Gastrocnemius medialis (tissue), 4 donors: Measurements from ENCODE around the gene PLD3. TPM values are rescaled to one million over a fixed set of nuclear protein-coding genes. Genes with fewer than 3 reads are reported as not detected.

ENCODE experiments used
- ATAC-seq, 2 donors: fragments of 150-250 bp; one replicate each; pipeline ENCODE4 v1.9.1; 2016
- DNase-seq, 2 donors: peaks; one replicate each; pipeline ENCODE4 v3.0.0-alpha.2; 2019
- H3K27ac ChIP-seq, 4 donors: fragments of 200-600 bp; sonication (generic); 1 replicate in 1 of 4; 2 replicates in 3 of 4; pipeline ENCODE4 v1.5.1; 2016 to 2018; ENCODE audit warnings: mild to moderate bottlenecking in 2 of 4, moderate library complexity in 1 of 4
- H3K27me3 ChIP-seq, 3 donors: fragments of 200-600 bp; sonication (generic) in 2 of 3; 1 replicate in 1 of 3; 2 replicates in 2 of 3; pipeline versions ENCODE4 v1.5.1 to v1.6.0; 2016 to 2019; ENCODE audit warnings: mild to moderate bottlenecking in 1 of 3, moderate library complexity in 1 of 3
- H3K36me3 ChIP-seq, 2 donors: fragments of 200-600 bp; sonication (generic) in 1 of 2; one replicate each; pipeline ENCODE4 v1.5.1; 2017 to 2018
- H3K4me1 ChIP-seq, 2 donors: fragments of 200-600 bp; sonication (generic) in 1 of 2; one replicate each; pipeline ENCODE4 v1.5.1; 2016 to 2017; ENCODE audit warnings: mild to moderate bottlenecking in 2 of 2
- H3K4me3 ChIP-seq, 4 donors: fragments of 200-600 bp; sonication (generic) in 3 of 4; 1 replicate in 1 of 4; 2 replicates in 3 of 4; pipeline ENCODE4 v1.5.1; 2016 to 2019; ENCODE audit warnings: mild to moderate bottlenecking in 2 of 4
- H3K9me3 ChIP-seq, 3 donors: fragments of 200-600 bp; sonication (generic) in 2 of 3; 1 replicate in 1 of 3; 2 replicates in 2 of 3; pipeline ENCODE4 v1.5.1; 2016 to 2019
- CTCF ChIP-seq, 5 experiments: fragments of 450-650 bp in 3 of 5; fragments of 200-600 bp in 2 of 5; sonication (generic) in 2 of 5; IDR thresholded peaks in 4 of 5; conservative IDR thresholded peaks in 1 of 5; 1 replicate in 4 of 5; 2 replicates in 1 of 5; pipeline ENCODE4 v1.5.1; 2016 to 2019; ENCODE audit warnings: antibody characterized with exemption in 5 of 5, mild to moderate bottlenecking in 3 of 5, moderate library complexity in 3 of 5
- POLR2A ChIP-seq, 2 donors: fragments of 450-650 bp; IDR thresholded peaks; one replicate each; pipeline ENCODE4 v1.6.1; 2017; ENCODE audit warnings: antibody characterized with exemption in 2 of 2, mild to moderate bottlenecking in 2 of 2, moderate library complexity in 2 of 2
- in situ Hi-C, 4 donors: fragments of 200-750 bp; cut with MboI; loops; one replicate each; pipeline versions ENCODE4 v1.15.0 to v1.8.0; 2017; ENCODE audit warnings: low sequenced_read_pairs in 4 of 4
- intact Hi-C: fragments of 100-400 bp; cut with DNase I; formaldehyde crosslinking; loops from one replicate; pipeline ENCODE4 v1.15.1; 2023; ENCODE audit warnings: low total_unique reads
- total RNA-seq, 4 donors: library from RNA; depleted of rRNA; stranded (reverse); fragments of >200 nt; gene quantifications; one replicate each; pipeline versions ENCODE4 v1.1.0 to v1.2.3, GENCODE V29; 2016

Gene PLD3
- total RNA-seq, 4 donors from 2014 or later, result 136 to 198 (median 190) TPM

GRCh38 chr19:40363069-40363468, 14.6 kb downstream of the PLD3 start:
- Histone ChIP-seq H3K36me3 (peaks cover 0 to 13% of the 10 kb centered on the region in 2 donors), H3K4me1 (peaks cover 7 to 8% of the 10 kb centered on the region in 2 donors), H3K9me3 (no peaks in the 10 kb centered on the region), H3K4me3 (no peak overlapping the region), H3K27ac (no peak overlapping the region), H3K27me3 (no peaks in the 10 kb centered on the region)
- TF ChIP-seq CTCF (IDR thresholded peaks at IDR 0.05 in 4 of 5, conservative IDR thresholded peaks at IDR 0.05 in 1 of 5) (no peak), POLR2A (IDR thresholded peaks at IDR 0.05) (no peak)
- no peak for ATAC-seq
- no peak for DNase-seq
- intact Hi-C loops (no loop called here), in situ Hi-C loops (no loop called here)

GRCh38 chr19:40365010-40365409, 16.5 kb downstream of the PLD3 start:
- TF ChIP-seq CTCF (IDR thresholded peaks at IDR 0.05 in 4 of 5, conservative IDR thresholded peaks at IDR 0.05 in 1 of 5) (no peak), POLR2A (IDR thresholded peaks at IDR 0.05) (no peak)
- Histone ChIP-seq H3K4me3 (no peak overlapping the region), H3K36me3 (peaks cover 0 to 7% of the 10 kb centered on the region in 2 donors), H3K27ac (no peak overlapping the region), H3K9me3 (no peaks in the 10 kb centered on the region), H3K27me3 (no peaks in the 10 kb centered on the region), H3K4me1 (peaks cover 8 to 10% of the 10 kb centered on the region in 2 donors)
- no peak for DNase-seq
- no peak for ATAC-seq
- in situ Hi-C loops, result no loop called here
- intact Hi-C loops, result no loop called here

GRCh38 chr19:40365613-40366401, 17.3 kb downstream of the PLD3 start:
- in situ Hi-C loops, result no loop called here
- peak in 1 of 2 donors; percentile 30 for DNase-seq
- H3K27ac ChIP-seq, result no peak overlapping the region

GRCh38 chr19:40366697-40367561, 18.4 kb downstream of the PLD3 start:
- DNase-seq (no peak), ATAC-seq (no peak)
- no peak for TF ChIP-seq POLR2A (IDR thresholded peaks at IDR 0.05)
- TF ChIP-seq CTCF (IDR thresholded peaks at IDR 0.05 in 4 of 5, conservative IDR thresholded peaks at IDR 0.05 in 1 of 5), result no peak
- H3K27me3 ChIP-seq, result no peaks in the 10 kb centered on the region
- H3K4me1 ChIP-seq, result peaks cover 8 to 10% of the 10 kb centered on the region in 2 donors
- H3K4me3 ChIP-seq, result no peak overlapping the region
- intact Hi-C loops, result no loop called here
- H3K36me3 ChIP-seq, result peaks cover 0 to 26% of the 10 kb centered on the region in 2 donors
- H3K27ac ChIP-seq, result peak overlapping the region in 2 of 4 donors; percentile 35 to 45
- no peaks in the 10 kb centered on the region for H3K9me3 ChIP-seq
- in situ Hi-C loops, result no loop called here

More at GRCh38 chr19:40365613-40366401, 17.3 kb downstream of the PLD3 start:
- peak in 1 of 2 donors; percentile 20 for ATAC-seq
- Histone ChIP-seq H3K4me3 (peak overlapping the region in 2 of 4 donors; percentile 21 to 29), H3K27me3 (no peaks in the 10 kb centered on the region), H3K4me1 (peaks cover 8 to 10% of the 10 kb centered on the region in 2 donors), H3K36me3 (peaks cover 0 to 15% of the 10 kb centered on the region in 2 donors), H3K9me3 (no peaks in the 10 kb centered on the region)
- TF ChIP-seq POLR2A (IDR thresholded peaks at IDR 0.05), result no peak
- TF ChIP-seq CTCF (IDR thresholded peaks at IDR 0.05 in 4 of 5, conservative IDR thresholded peaks at IDR 0.05 in 1 of 5), result no peak
- intact Hi-C loops, result no loop called here
